C4-2B (cell line): Measurements from ENCODE around the gene TRDN.
"Not testable (repeated sequence)": the region's sequence is repeated elsewhere in the genome, so short reads cannot be mapped to it uniquely, and the experiment has no call there.

Source experiments
- H3K27ac ChIP-seq: fragments of 450-650 bp; 2 replicates; pipeline ENCODE4 v1.5.1; 2017
- CTCF ChIP-seq: fragments of 450-650 bp; conservative IDR thresholded peaks from 2 replicates; pipeline ENCODE4 v1.5.1; 2017; ENCODE audit warnings: mild to moderate bottlenecking
- ZFX ChIP-seq: fragments of 450-650 bp; IDR thresholded peaks from 2 replicates; pipeline ENCODE4 v1.6.1; 2017

TRDN gene

GRCh38 chr6:123587838-123588545 is 48.8 kb downstream of the TRDN start:
- H3K27ac ChIP-seq: no peak overlapping the region
- TF ChIP-seq CTCF (no peak), ZFX (no peak)

GRCh38 chr6:123587407-123587806 is 49.3 kb downstream of the TRDN start:
- H3K27ac ChIP-seq: not testable (repeated sequence)

- H3K27ac ChIP-seq: no peak overlapping the region
- TF ChIP-seq ZFX (no peak), CTCF (no peak)
Measured at GRCh38 chr6:123580331-123580730, 56.4 kb downstream of the TRDN start.

GRCh38 chr6:123575188-123575587 is 61.6 kb downstream of the TRDN start:
- H3K27ac ChIP-seq: no peak overlapping the region
- no peak for TF ChIP-seq ZFX
- no peak for TF ChIP-seq CTCF

GRCh38 chr6:123570813-123571684 is 65.7 kb downstream of the TRDN start:
- TF ChIP-seq CTCF (no peak), ZFX (no peak)
- no peak overlapping the region for H3K27ac ChIP-seq

GRCh38 chr6:123569575-123569974 is 67.2 kb downstream of the TRDN start:
- H3K27ac ChIP-seq: no peak overlapping the region
- TF ChIP-seq ZFX (no peak), CTCF (no peak)

GRCh38 chr6:123565529-123565928 is 71.2 kb downstream of the TRDN start:
- no peak overlapping the region for H3K27ac ChIP-seq
- TF ChIP-seq ZFX: no peak

- H3K27ac ChIP-seq: no peak overlapping the region
- TF ChIP-seq ZFX (no peak), CTCF (no peak)
Measured at GRCh38 chr6:123564361-123564760, 72.4 kb downstream of the TRDN start.
